H9 (cell line): Measurements from ENCODE around the gene FNDC1. TPM values are rescaled to one million over a fixed set of nuclear protein-coding genes. Genes with fewer than 3 reads are reported as not detected.

Experiments
- DNase-seq: peaks from one replicate; pipeline ENCODE4 v3.0.0-alpha.2; 2017
- H2AFZ ChIP-seq: one replicate; pipeline ENCODE4 v1.6.1; 2013; ENCODE audit warnings: mild to moderate bottlenecking, low read length, control low read depth, moderate library complexity
- H2AK5ac ChIP-seq: 2 replicates; pipeline ENCODE4 v1.6.1; 2013; ENCODE audit warnings: low read length, control low read depth, mixed read lengths; ENCODE audit not compliant: insufficient read length
- H2BK120ac ChIP-seq: one replicate; pipeline ENCODE4 v1.6.1; 2013; ENCODE audit warnings: low read depth, mild to moderate bottlenecking, low read length, control low read depth, inconsistent platforms; ENCODE audit not compliant: poor library complexity, severe bottlenecking
- H2BK12ac ChIP-seq: 2 replicates; pipeline ENCODE4 v1.6.1; 2013; ENCODE audit warnings: low read length, control low read depth, mixed read lengths, low read depth; ENCODE audit not compliant: insufficient read length
- H2BK15ac ChIP-seq: 2 replicates; pipeline ENCODE4 v1.6.1; 2013; ENCODE audit warnings: low read depth, low read length, control low read depth
- H2BK20ac ChIP-seq: one replicate; pipeline ENCODE4 v1.6.1; 2013; ENCODE audit warnings: low read depth, mild to moderate bottlenecking, low read length, control low read depth, inconsistent platforms; ENCODE audit not compliant: poor library complexity, severe bottlenecking
- H2BK5ac ChIP-seq: 2 replicates; pipeline ENCODE4 v1.6.1; 2013; ENCODE audit warnings: low read length, control low read depth, mixed read lengths; ENCODE audit not compliant: insufficient read length
- H3K14ac ChIP-seq: 2 replicates; pipeline ENCODE4 v1.6.1; 2013; ENCODE audit warnings: low read length, control low read depth; ENCODE audit not compliant: insufficient read depth
- H3K18ac ChIP-seq: 2 replicates; pipeline ENCODE4 v1.6.1; 2013; ENCODE audit warnings: low read depth, mild to moderate bottlenecking, mixed read lengths, low read length, control low read depth; ENCODE audit not compliant: insufficient read length
- H3K23ac ChIP-seq: 2 replicates; pipeline ENCODE4 v1.6.1; 2013; ENCODE audit warnings: low read length, control low read depth, mixed read lengths, low read depth; ENCODE audit not compliant: insufficient read length
- H3K23me2 ChIP-seq: 2 replicates; pipeline ENCODE4 v1.6.1; 2013; ENCODE audit warnings: low read depth, mild to moderate bottlenecking, mixed read lengths, low read length, control low read depth; ENCODE audit not compliant: insufficient read length, poor library complexity, severe bottlenecking
- H3K27ac ChIP-seq: 2 replicates; pipeline ENCODE4 v1.5.1; 2013; ENCODE audit warnings: low read length, control low read depth, mixed read lengths, low read depth; ENCODE audit not compliant: insufficient read length
- H3K27me3 ChIP-seq: 2 replicates; pipeline ENCODE4 v1.6.1; 2013; ENCODE audit warnings: low read length, control low read depth, inconsistent platforms; ENCODE audit not compliant: insufficient read depth
- H3K4ac ChIP-seq: 2 replicates; pipeline ENCODE4 v1.6.1; 2013; ENCODE audit warnings: low read depth, mild to moderate bottlenecking, control low read depth, inconsistent platforms, low read length, moderate library complexity
- H3K4me1 ChIP-seq: 2 replicates; pipeline ENCODE4 v1.6.1; 2013; ENCODE audit warnings: low read length, control low read depth, inconsistent platforms; ENCODE audit not compliant: insufficient read depth
- H3K4me2 ChIP-seq: 2 replicates; pipeline ENCODE4 v1.6.1; 2013; ENCODE audit warnings: low read length, control low read depth, mixed read lengths; ENCODE audit not compliant: insufficient read length, insufficient read depth
- H3K56ac ChIP-seq: 2 replicates; pipeline ENCODE4 v1.6.1; 2013; ENCODE audit warnings: low read depth, mild to moderate bottlenecking, mixed read lengths, low read length, control low read depth; ENCODE audit not compliant: insufficient read length
- H3K79me1 ChIP-seq: 2 replicates; pipeline ENCODE4 v1.6.1; 2013; ENCODE audit warnings: low read depth, mild to moderate bottlenecking, moderate library complexity, low read length, control low read depth, inconsistent platforms; ENCODE audit not compliant: insufficient read depth, poor library complexity, severe bottlenecking
- H3K79me2 ChIP-seq: 2 replicates; pipeline ENCODE4 v1.6.1; 2013; ENCODE audit warnings: low read length, control low read depth, inconsistent platforms; ENCODE audit not compliant: insufficient read depth
- H3K9ac ChIP-seq: 2 replicates; pipeline ENCODE4 v1.6.1; 2013; ENCODE audit warnings: low read length, control low read depth, mixed read lengths; ENCODE audit not compliant: insufficient read length; ENCODE audit errors: extremely low read depth
- H3K9me3 ChIP-seq: one replicate; pipeline ENCODE4 v1.6.1; 2013; ENCODE audit warnings: low read depth, low read length, inconsistent platforms; ENCODE audit not compliant: control insufficient read depth
- H3T11ph ChIP-seq: one replicate; pipeline ENCODE4 v1.6.1; 2013; ENCODE audit warnings: mild to moderate bottlenecking, low read length, control low read depth, inconsistent platforms
- H4K20me1 ChIP-seq: one replicate; pipeline ENCODE4 v1.6.1; 2013; ENCODE audit not compliant: control insufficient read depth, insufficient read length, insufficient read depth
- H4K5ac ChIP-seq: 2 replicates; pipeline ENCODE4 v1.6.1; 2013; ENCODE audit warnings: low read depth, mild to moderate bottlenecking, mixed read lengths, low read length, control low read depth; ENCODE audit not compliant: insufficient read length
- H4K8ac ChIP-seq: replicated peaks from 2 replicates; pipeline ENCODE4 v1.6.1; 2013; ENCODE audit warnings: low read length, control low read depth, mixed read lengths, low read depth; ENCODE audit not compliant: insufficient read length
- H4K91ac ChIP-seq: 2 replicates; pipeline ENCODE4 v1.6.1; 2013; ENCODE audit warnings: low read depth, mild to moderate bottlenecking, moderate library complexity, mixed read lengths, low read length, control low read depth; ENCODE audit not compliant: insufficient read length
- H3K27ac Mint-ChIP-seq, 3 experiments: 2 replicates in 2 of 3; 3 replicates in 1 of 3; pipeline ENCODE4 v1.8.0; 2020 to 2021; ENCODE audit warnings: mixed read lengths in 3 of 3, mild to moderate bottlenecking in 1 of 3, moderate library complexity in 1 of 3
- H3K27me3 Mint-ChIP-seq: 2 replicates; pipeline ENCODE4 v1.8.0; 2021; ENCODE audit warnings: low read depth, mild to moderate bottlenecking, moderate library complexity, mixed read lengths
- H3K36me3 Mint-ChIP-seq, 3 experiments: 2 replicates in 2 of 3; 3 replicates in 1 of 3; pipeline ENCODE4 v1.8.0; 2020 to 2021; ENCODE audit warnings: low read depth in 3 of 3, mixed read lengths in 3 of 3; ENCODE audit not compliant: insufficient read depth in 1 of 3
- H3K4me1 Mint-ChIP-seq, 2 experiments: 2 replicates each; pipeline ENCODE4 v1.8.0; 2020; ENCODE audit warnings: mixed read lengths in 2 of 2
- H3K4me3 Mint-ChIP-seq, 2 experiments: 2 replicates in 1 of 2; 3 replicates in 1 of 2; pipeline ENCODE4 v1.8.0; 2020 to 2021; ENCODE audit warnings: mild to moderate bottlenecking in 2 of 2, mixed read lengths in 2 of 2, moderate library complexity in 1 of 2
- H3K9me3 Mint-ChIP-seq, 2 experiments: 2 replicates in 1 of 2; 3 replicates in 1 of 2; pipeline ENCODE4 v1.8.0; 2020; ENCODE audit warnings: mild to moderate bottlenecking in 2 of 2, mixed read lengths in 2 of 2, moderate library complexity in 1 of 2
- WGBS: extraction: QIAGEN DNeasy Blood & Tissue Kit; methylation state at CpG from one replicate; pipeline ENCODE4 v1.1.7; 2013; ENCODE audit warnings: missing lambda C conversion rate, low lambda C conversion rate, mixed read lengths; ENCODE audit not compliant: insufficient read length; ENCODE audit errors: extremely low coverage; 5-methylcytosine and 5-hydroxymethylcytosine counted together
- total RNA-seq: library from RNA; stranded (reverse); gene quantifications from 2 replicates; pipeline ENCODE4 v1.2.1, GENCODE V29; 2021
- TF ChIP-seq, protein P1 (sequence below): fragments of 200-600 bp; sonication (generic); conservative IDR thresholded peaks from 3 replicates; pipeline ENCODE4 v1.8.0; 2021; ENCODE audit warnings: antibody characterized with exemption, mild to moderate bottlenecking

Gene FNDC1
- total RNA-seq, 1 experiment from 2014 or later, result 0.24 TPM

DNA sequence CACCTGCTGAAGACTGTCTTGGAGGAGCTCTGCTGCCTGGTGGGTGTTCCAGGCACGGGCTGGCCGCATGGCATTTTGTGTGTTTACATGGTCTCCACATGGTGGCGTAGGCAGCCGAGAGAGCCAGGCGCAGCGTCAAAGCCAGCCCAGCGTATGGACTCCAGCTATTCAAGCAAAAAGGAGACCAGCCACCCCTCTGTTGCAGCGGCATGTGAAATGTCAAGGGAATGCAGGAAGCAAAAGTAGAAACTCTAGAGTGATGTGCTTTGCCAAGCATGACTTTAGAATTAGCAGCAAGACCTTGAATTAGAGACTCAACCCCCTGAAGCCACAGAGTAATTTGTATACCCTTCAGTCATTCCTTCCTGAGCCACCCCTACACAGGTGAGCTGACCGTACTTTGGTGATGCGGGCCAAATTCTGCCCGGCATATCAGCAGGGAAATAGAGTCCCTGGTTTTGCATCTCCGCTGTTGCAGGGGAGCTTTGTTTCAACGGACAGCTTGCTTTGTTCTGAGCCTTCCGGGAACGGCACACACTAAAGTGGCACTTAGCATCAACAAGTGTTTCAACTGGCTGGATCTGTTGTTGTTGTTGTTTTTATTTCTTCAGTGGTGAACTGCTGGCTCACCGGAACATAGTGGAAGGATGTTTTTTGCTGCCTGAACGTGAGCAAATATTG, 48.5 kb downstream of the FNDC1 start:
- no peaks in the 10 kb centered on the region for H3K9me3 ChIP-seq
- H2BK120ac ChIP-seq, result no peak overlapping the region
- no peaks in the 10 kb centered on the region for H3K9me3 Mint-ChIP-seq
- no peak overlapping the region for H2BK20ac ChIP-seq
- peak; percentile 86 for DNase-seq
- no peak overlapping the region for H3K18ac ChIP-seq
- peaks cover 7 to 16% of the 10 kb centered on the region in 2 experiments for H3K4me1 Mint-ChIP-seq
- H2AK5ac ChIP-seq, result no peak overlapping the region
- H3K14ac ChIP-seq, result no peak overlapping the region
- no peak overlapping the region for H4K8ac ChIP-seq
- no peak overlapping the region for H3K4me2 ChIP-seq
- H3K56ac ChIP-seq, result no peak overlapping the region
- H3K27me3 ChIP-seq, result no peaks in the 10 kb centered on the region
- H3K23ac ChIP-seq, result no peak overlapping the region
- H3K27ac ChIP-seq, result no peak overlapping the region
- H3K9ac ChIP-seq, result no peak overlapping the region
- no peak overlapping the region for H3K27ac Mint-ChIP-seq
- no peak overlapping the region for H2BK15ac ChIP-seq
- no peaks in the 10 kb centered on the region for H3K4me1 ChIP-seq
- WGBS, result no CpG with 5 or more reads among the region's 17 CpGs
- H3K27me3 Mint-ChIP-seq, result peaks cover 14% of the 10 kb centered on the region
- H3T11ph ChIP-seq, result no peak overlapping the region
- H3K36me3 Mint-ChIP-seq, result no peaks in the 10 kb centered on the region
- no peak overlapping the region for H2BK12ac ChIP-seq
- H2BK5ac ChIP-seq, result no peak overlapping the region
- H3K79me2 ChIP-seq, result no peaks in the 10 kb centered on the region
- H4K5ac ChIP-seq, result no peak overlapping the region
- H3K79me1 ChIP-seq, result no peaks in the 10 kb centered on the region
- H4K91ac ChIP-seq, result no peak overlapping the region
- H4K20me1 ChIP-seq, result no peaks in the 10 kb centered on the region
- no peak overlapping the region for H2AFZ ChIP-seq
- no peaks in the 10 kb centered on the region for H3K23me2 ChIP-seq
- H3K4me3 Mint-ChIP-seq, result no peak overlapping the region
- H3K4ac ChIP-seq, result no peak overlapping the region
- TF ChIP-seq, protein P1, sequence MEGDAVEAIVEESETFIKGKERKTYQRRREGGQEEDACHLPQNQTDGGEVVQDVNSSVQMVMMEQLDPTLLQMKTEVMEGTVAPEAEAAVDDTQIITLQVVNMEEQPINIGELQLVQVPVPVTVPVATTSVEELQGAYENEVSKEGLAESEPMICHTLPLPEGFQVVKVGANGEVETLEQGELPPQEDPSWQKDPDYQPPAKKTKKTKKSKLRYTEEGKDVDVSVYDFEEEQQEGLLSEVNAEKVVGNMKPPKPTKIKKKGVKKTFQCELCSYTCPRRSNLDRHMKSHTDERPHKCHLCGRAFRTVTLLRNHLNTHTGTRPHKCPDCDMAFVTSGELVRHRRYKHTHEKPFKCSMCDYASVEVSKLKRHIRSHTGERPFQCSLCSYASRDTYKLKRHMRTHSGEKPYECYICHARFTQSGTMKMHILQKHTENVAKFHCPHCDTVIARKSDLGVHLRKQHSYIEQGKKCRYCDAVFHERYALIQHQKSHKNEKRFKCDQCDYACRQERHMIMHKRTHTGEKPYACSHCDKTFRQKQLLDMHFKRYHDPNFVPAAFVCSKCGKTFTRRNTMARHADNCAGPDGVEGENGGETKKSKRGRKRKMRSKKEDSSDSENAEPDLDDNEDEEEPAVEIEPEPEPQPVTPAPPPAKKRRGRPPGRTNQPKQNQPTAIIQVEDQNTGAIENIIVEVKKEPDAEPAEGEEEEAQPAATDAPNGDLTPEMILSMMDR, result peak; percentile 74
